Daoy (cell line): ENCODE measurements around the gene RRP12. TPM values are rescaled to one million over a fixed set of nuclear protein-coding genes. Genes with fewer than 3 reads are reported as not detected.

ENCODE experiments used
- DNase-seq: peaks from one replicate; pipeline ENCODE4 v3.0.0-alpha.2; 2015; ENCODE audit warnings: low read depth
- total RNA-seq: library from RNA; depleted of rRNA; stranded (reverse); fragments of >200 nt; shearing (Covaris generic); gene quantifications from 2 replicates; pipeline ENCODE4 v1.2.3, GENCODE V29; 2014; rRNA removed

RRP12 gene
- total RNA-seq, 1 experiment from 2014 or later, result 78.6 TPM

DNA sequence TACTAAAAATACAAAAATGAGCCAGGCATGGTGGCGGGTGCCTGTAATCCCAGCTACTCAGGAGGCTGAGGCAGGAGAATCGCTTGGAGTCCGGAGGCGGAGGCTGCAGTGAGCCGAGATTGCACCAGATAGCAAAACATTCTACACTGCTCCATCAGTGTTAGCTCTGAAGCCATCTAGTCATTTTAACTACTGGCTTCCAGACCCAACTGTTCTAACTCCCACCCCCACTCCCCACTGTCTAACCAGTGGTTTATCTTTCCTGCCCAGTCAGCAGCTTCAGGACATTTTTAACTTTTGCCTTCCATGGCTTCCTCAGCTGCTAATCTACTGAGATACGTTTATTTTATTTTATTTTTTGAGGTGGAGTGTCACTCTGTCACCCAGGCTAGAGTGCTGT lies 88.2 kb downstream of the RRP12 start:
- DNase-seq, result no peak

DNA sequence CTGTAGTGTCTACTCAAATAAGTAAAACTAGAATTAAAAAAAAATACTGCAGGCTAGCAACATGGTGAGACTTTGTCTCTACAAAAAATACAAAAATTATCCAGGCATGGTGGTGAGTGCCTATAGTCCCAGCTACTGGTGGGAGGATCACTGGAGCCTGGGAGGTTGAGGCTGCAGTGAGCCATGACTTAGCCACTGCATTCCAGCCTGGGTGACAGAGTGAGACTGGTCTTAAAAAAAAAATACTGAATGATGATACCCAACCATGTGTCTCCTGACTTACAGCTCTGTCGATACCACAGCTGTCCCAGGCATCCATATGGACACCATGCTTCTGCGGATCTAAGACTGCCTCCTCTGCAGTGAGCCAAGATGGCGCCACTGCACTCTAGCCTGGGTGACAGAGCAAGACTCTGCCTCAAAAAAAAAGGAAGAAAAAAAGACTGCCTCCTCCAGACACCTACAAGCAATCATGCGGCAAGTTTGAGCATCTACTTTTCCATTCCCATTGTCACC lies 90.0 kb downstream of the RRP12 start:
- no peak for DNase-seq

DNA sequence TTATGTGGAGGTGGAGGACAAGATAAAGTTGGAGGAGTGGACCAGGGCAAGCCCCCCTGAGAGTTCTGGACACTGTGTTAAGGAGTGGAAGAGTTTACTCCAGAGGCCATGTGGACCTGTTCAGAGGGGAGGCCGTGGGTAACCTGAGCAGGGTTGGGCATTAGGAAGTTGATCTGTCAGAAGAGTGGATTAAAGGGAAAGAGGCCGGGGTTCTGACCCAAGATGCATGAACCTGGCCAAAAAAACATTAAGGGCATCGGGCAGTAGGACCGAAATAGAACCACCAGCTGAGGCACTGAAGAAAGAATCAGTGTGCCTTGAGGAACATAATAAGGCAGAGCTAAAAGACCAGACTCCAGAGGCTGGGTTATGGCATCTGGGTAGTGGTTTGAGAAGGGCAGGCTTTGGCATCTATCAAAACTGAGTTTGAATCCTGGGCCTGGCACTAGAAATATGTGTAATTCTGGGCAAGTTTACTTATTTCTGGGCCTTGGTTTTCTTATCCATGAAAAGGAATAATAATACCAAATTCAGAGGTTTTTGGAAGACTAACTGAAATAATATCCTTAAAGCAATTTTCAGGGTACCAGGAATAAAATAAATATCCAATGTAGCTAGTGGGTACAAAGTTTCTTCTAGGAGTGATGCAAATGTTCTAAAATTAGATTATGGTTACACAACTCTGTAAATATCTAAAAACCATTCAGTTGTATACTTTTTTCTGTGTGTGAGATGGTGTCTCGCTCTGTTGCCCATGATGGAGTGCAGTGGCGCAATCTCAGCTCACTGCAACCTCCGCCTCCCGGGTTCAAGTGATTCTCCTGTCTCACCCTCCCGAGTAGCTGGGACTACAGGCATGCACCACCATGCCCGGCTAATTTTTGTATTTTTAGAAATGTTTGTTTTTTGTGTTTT lies 93.0 kb downstream of the RRP12 start:
- no peak for DNase-seq

DNA sequence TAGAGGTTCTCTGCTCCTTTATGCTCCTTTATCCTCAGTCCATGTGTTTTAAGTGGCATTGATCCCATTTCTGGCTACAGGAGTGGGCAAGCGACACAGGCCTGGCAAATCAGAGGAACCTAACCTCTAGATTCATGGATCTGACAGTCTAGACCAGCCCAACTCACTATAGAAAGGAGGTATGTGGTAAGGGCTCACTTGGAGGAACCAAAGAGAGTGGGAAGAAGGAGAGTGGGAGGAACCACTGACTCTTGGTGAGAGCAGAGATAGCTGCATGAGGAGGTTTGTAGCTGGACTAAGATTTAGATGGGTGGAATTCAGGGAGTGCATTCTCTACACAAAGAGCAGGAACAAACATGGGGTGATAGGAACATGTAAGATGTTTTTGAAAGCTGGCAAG lies 93.7 kb downstream of the RRP12 start:
- no peak for DNase-seq

Other genes starting within 250 kb of the RRP12 start
- 0.11 TPM in 1 of 2 replicates, not detected in the other for gene SLIT1, start 215.4 kb downstream of the RRP12 start, total RNA-seq
- 9.8 and 11.4 TPM in 2 replicates for gene ARHGAP19, start 108.7 kb downstream of the RRP12 start, total RNA-seq
- gene FRAT1, start 82.1 kb downstream of the RRP12 start, total RNA-seq, result 1.3 and 2.2 TPM in 2 replicates
- 12.7 and 13.8 TPM in 2 replicates for gene FRAT2, start 66.6 kb downstream of the RRP12 start, total RNA-seq
- gene PGAM1, start 24.9 kb upstream of the RRP12 start, total RNA-seq, result 506 and 508 TPM in 2 replicates
- 37.7 and 49.1 TPM in 2 replicates for gene EXOSC1, start 44.7 kb upstream of the RRP12 start, total RNA-seq
- 29.8 and 38.1 TPM in 2 replicates for gene ZDHHC16, start 44.8 kb upstream of the RRP12 start, total RNA-seq
- gene MMS19, start 97.1 kb upstream of the RRP12 start, total RNA-seq, result 53.3 and 70.5 TPM in 2 replicates
- gene UBTD1, start 97.6 kb upstream of the RRP12 start, total RNA-seq, result 8.2 and 8.3 TPM in 2 replicates
- not detected in 2 replicates for gene ANKRD2, start 171.4 kb upstream of the RRP12 start, total RNA-seq
- gene HOGA1, start 183.0 kb upstream of the RRP12 start, total RNA-seq, result not detected in 2 replicates
- not detected in 2 replicates for gene C10orf62, start 188.4 kb upstream of the RRP12 start, total RNA-seq
- 1.6 and 3.4 TPM in 2 replicates for gene MORN4, start 232.2 kb upstream of the RRP12 start, total RNA-seq
- gene PI4K2A, start 239.3 kb upstream of the RRP12 start, total RNA-seq, result 14.5 and 16.4 TPM in 2 replicates